ENCODE data around the gene MATR3.
A peak's percentile ranks its signal among the peaks of the same experiment; 100 is the strongest.

The MATR3 gene

GRCh38 chr5:139275956-139276355 is 17.6 kb upstream of the MATR3 start:
- Mint-ChIP-seq H3K4me3 (peak overlapping the region; percentile 35 to 74 (median 40)), H3K4me1 (peaks cover 48% of the 10 kb centered on the region), H3K27ac (peak overlapping the region in 2 of 3 experiments; percentile 9 to 39), H3K27me3 (ENCODE audit: low read depth) (no peaks in the 10 kb centered on the region), H3K9me3 (no peaks in the 10 kb centered on the region), H3K36me3 (ENCODE audit: low read depth) (no peaks in the 10 kb centered on the region)
- no peak for TF ChIP-seq CTCF (IDR thresholded peaks at IDR 0.05; ENCODE audit: unreplicated experiment in 3 of 3)

GRCh38 chr5:139276426-139276825 is 17.1 kb upstream of the MATR3 start:
- TF ChIP-seq CTCF (IDR thresholded peaks at IDR 0.05; ENCODE audit: unreplicated experiment in 3 of 3) = no peak
- Mint-ChIP-seq H3K4me3 (peak overlapping the region in 2 of 3 experiments; percentile 29 to 56), H3K27me3 (ENCODE audit: low read depth) (no peaks in the 10 kb centered on the region), H3K4me1 (peaks cover 45% of the 10 kb centered on the region), H3K9me3 (no peaks in the 10 kb centered on the region), H3K36me3 (ENCODE audit: low read depth) (no peaks in the 10 kb centered on the region), H3K27ac (peak overlapping the region in 2 of 3 experiments; percentile 9 to 39)

- H3K27ac Mint-ChIP-seq = no peak overlapping the region
- no peaks in the 10 kb centered on the region for H3K36me3 Mint-ChIP-seq (ENCODE audit: low read depth)
- no peak for TF ChIP-seq CTCF (IDR thresholded peaks at IDR 0.05; ENCODE audit: unreplicated experiment in 3 of 3)
- no peaks in the 10 kb centered on the region for H3K9me3 Mint-ChIP-seq
- H3K4me1 Mint-ChIP-seq = peaks cover 39% of the 10 kb centered on the region
- no peaks in the 10 kb centered on the region for H3K27me3 Mint-ChIP-seq (ENCODE audit: low read depth)
- peak overlapping the region in 1 of 3 experiments; percentile 38 for H3K4me3 Mint-ChIP-seq
Measured at GRCh38 chr5:139277171-139277570, 16.4 kb upstream of the MATR3 start.

- no peaks in the 10 kb centered on the region for H3K9me3 Mint-ChIP-seq
- no peak overlapping the region for H3K4me3 Mint-ChIP-seq
- peaks cover 10% of the 10 kb centered on the region for H3K36me3 Mint-ChIP-seq (ENCODE audit: low read depth)
- TF ChIP-seq CTCF (IDR thresholded peaks at IDR 0.05; ENCODE audit: unreplicated experiment in 3 of 3) = no peak
- H3K27ac Mint-ChIP-seq = no peak overlapping the region
- H3K4me1 Mint-ChIP-seq = peaks cover 25% of the 10 kb centered on the region
- H3K27me3 Mint-ChIP-seq (ENCODE audit: low read depth) = no peaks in the 10 kb centered on the region
Measured at GRCh38 chr5:139278540-139279274, 14.8 kb upstream of the MATR3 start.

GRCh38 chr5:139282197-139282557 is 11.4 kb upstream of the MATR3 start:
- no peak for TF ChIP-seq CTCF (IDR thresholded peaks at IDR 0.05; ENCODE audit: unreplicated experiment in 3 of 3)
- no peaks in the 10 kb centered on the region for H3K27me3 Mint-ChIP-seq (ENCODE audit: low read depth)
- H3K9me3 Mint-ChIP-seq = no peaks in the 10 kb centered on the region
- H3K27ac Mint-ChIP-seq = no peak overlapping the region
- no peak overlapping the region for H3K4me3 Mint-ChIP-seq
- H3K36me3 Mint-ChIP-seq (ENCODE audit: low read depth) = peaks cover 26% of the 10 kb centered on the region
- H3K4me1 Mint-ChIP-seq = peaks cover 4% of the 10 kb centered on the region
